Activated CD4-positive, alpha-beta memory T cell treated with anti-CD3 and anti-CD28 coated beads, Interleukin-2, amount 10 ng/mL, durations not matched to agents 7 days and 5 days (primary cell): ENCODE results near the gene ZNF285. TPM values are rescaled to one million over a fixed set of nuclear protein-coding genes. Genes with fewer than 3 reads are reported as not detected.
"Not testable (repeated sequence)": the region's sequence is repeated elsewhere in the genome, so short reads cannot be mapped to it uniquely, and the experiment has no call there.

Experiments
- CTCF ChIA-PET: fragments of 350-600 bp; sonication (Branson Sonifier 250); formaldehyde crosslinking; loops from one replicate; lab custom pipeline; 2021; ENCODE audit warnings: antibody characterized with exemption, inconsistent platforms; lab: Charles Lee
- POLR2A ChIA-PET: fragments of 350-600 bp; sonication (Branson Sonifier 250); formaldehyde crosslinking; loops from one replicate; lab custom pipeline; 2021; ENCODE audit warnings: antibody characterized with exemption; lab: Charles Lee
- DNase-seq: peaks from one replicate; pipeline ENCODE4 v3.0.0-alpha.2; 2020
- H3K27ac Mint-ChIP-seq: one replicate; pipeline ENCODE4 v1.8.0; 2021; ENCODE audit warnings: mild to moderate bottlenecking, mixed read lengths
- H3K27me3 Mint-ChIP-seq: one replicate; pipeline ENCODE4 v1.8.0; 2021; ENCODE audit warnings: mixed read lengths
- H3K36me3 Mint-ChIP-seq: one replicate; pipeline ENCODE4 v1.8.0; 2021; ENCODE audit warnings: low read depth, mixed read lengths
- H3K4me1 Mint-ChIP-seq: one replicate; pipeline ENCODE4 v1.8.0; 2021; ENCODE audit warnings: mixed read lengths
- H3K4me3 Mint-ChIP-seq: one replicate; pipeline ENCODE4 v1.8.0; 2021; ENCODE audit warnings: mild to moderate bottlenecking, mixed read lengths
- H3K9me3 Mint-ChIP-seq: one replicate; pipeline ENCODE4 v1.8.0; 2021; ENCODE audit warnings: mixed read lengths
- total RNA-seq, 2 experiments: library from RNA; stranded (reverse); gene quantifications; one replicate each; pipeline ENCODE4 v1.2.3, GENCODE V29; 2021

ZNF285 gene
- total RNA-seq, 2 experiments from 2014 or later, result 0.48 to 0.60 TPM

GRCh38 chr19:44345959-44346358 lies 55.4 kb downstream of the ZNF285 start:
- no peak overlapping the region for H3K27ac Mint-ChIP-seq
- H3K4me1 Mint-ChIP-seq, result no peaks in the 10 kb centered on the region
- ChIA-PET POLR2A (no interaction called here), CTCF (no interaction called here)
- DNase-seq, result no peak
- H3K27me3 Mint-ChIP-seq, result no peaks in the 10 kb centered on the region
- no peak overlapping the region for H3K4me3 Mint-ChIP-seq
- H3K36me3 Mint-ChIP-seq, result no peaks in the 10 kb centered on the region
- peaks cover 24% of the 10 kb centered on the region for H3K9me3 Mint-ChIP-seq

GRCh38 chr19:44344255-44344654 lies 57.2 kb downstream of the ZNF285 start:
- Mint-ChIP-seq H3K9me3 (peaks cover 18% of the 10 kb centered on the region), H3K4me3 (no peak overlapping the region), H3K36me3 (no peaks in the 10 kb centered on the region), H3K27me3 (no peaks in the 10 kb centered on the region), H3K27ac (no peak overlapping the region), H3K4me1 (no peaks in the 10 kb centered on the region)
- ChIA-PET POLR2A (no interaction called here), CTCF (no interaction called here)
- no peak for DNase-seq

- Mint-ChIP-seq H3K4me3 (no peak overlapping the region), H3K9me3 (peaks cover 26% of the 10 kb centered on the region), H3K27me3 (no peaks in the 10 kb centered on the region), H3K36me3 (no peaks in the 10 kb centered on the region), H3K4me1 (no peaks in the 10 kb centered on the region), H3K27ac (no peak overlapping the region)
- POLR2A ChIA-PET, result no interaction called here
- CTCF ChIA-PET, result interaction anchor here (0.6 kb wide), 1 partner anchor 14 kb away, joined by 4 read pairs; no protein-coding TSS in a partner anchor
- no peak for DNase-seq
These were observed 59.6 kb downstream of the ZNF285 start for GRCh38 chr19:44341794-44342193.

- H3K27me3 Mint-ChIP-seq, H3K4me3 Mint-ChIP-seq, H3K27ac Mint-ChIP-seq, POLR2A ChIA-PET, DNase-seq, H3K4me1 Mint-ChIP-seq, H3K36me3 Mint-ChIP-seq, CTCF ChIA-PET: not testable (repeated sequence)
- H3K9me3 Mint-ChIP-seq, result peaks cover 44% of the 10 kb centered on the region
These were observed 66.8 kb downstream of the ZNF285 start for GRCh38 chr19:44334639-44335038.

Other genes with a start within 250 kb of the ZNF285 start
- gene ZNF226, start 236.5 kb downstream of the ZNF285 start, total RNA-seq, result 10 to 100 TPM; 17.4 to 18.0 TPM
- gene ZNF227, start 189.1 kb downstream of the ZNF285 start, total RNA-seq, result 10 to 100 TPM; 26.9 to 27.9 TPM
- gene ZNF233, start 141.7 kb downstream of the ZNF285 start, total RNA-seq, result under 1 TPM; 0.08 to 0.33 TPM
- 1 to 10 TPM; 5.2 to 5.9 TPM for gene ZNF235, start 96.6 kb downstream of the ZNF285 start, total RNA-seq
- gene ZNF112, start 44.9 kb downstream of the ZNF285 start, total RNA-seq, result not detected
- under 1 TPM; 0.05 to 0.55 TPM for gene ZNF229, start 46.9 kb upstream of the ZNF285 start, total RNA-seq
- gene ZNF180, start 98.9 kb upstream of the ZNF285 start, total RNA-seq, result 10 to 100 TPM in 1 of 2 experiments, 1 to 10 TPM in 1; 9.7 to 11.0 TPM
- not detected for gene CEACAM20, start 128.1 kb upstream of the ZNF285 start, total RNA-seq
- not detected for gene IGSF23, start 212.0 kb upstream of the ZNF285 start, total RNA-seq
- 1 to 10 TPM; 1.7 to 2.1 TPM for gene PVR, start 242.3 kb upstream of the ZNF285 start, total RNA-seq